ENCODE data around the gene PAX3. TPM values are rescaled to one million over a fixed set of nuclear protein-coding genes. Genes with fewer than 3 reads are reported as not detected.

Gene PAX3
- total RNA-seq, 2 donors from 2014 or later: not detected

GRCh38 chr2:222238072-222238471, 60.7 kb downstream of the PAX3 start:
- Mint-ChIP-seq H3K36me3 (ENCODE audit: low read depth) (no peaks in the 10 kb centered on the region), H3K4me3 (no peak overlapping the region), H3K27me3 (peaks cover 49% of the 10 kb centered on the region), H3K4me1 (no peaks in the 10 kb centered on the region), H3K27ac (no peak overlapping the region)
- ATAC-seq (no peak), DNase-seq (no peak)
- no peaks in the 10 kb centered on the region for H3K9me3 ChIP-seq (ENCODE audit: control insufficient read depth, low read length, poor library complexity, severe bottlenecking)

GRCh38 chr2:222232839-222233238, 66.0 kb downstream of the PAX3 start:
- Mint-ChIP-seq H3K27ac (no peak overlapping the region), H3K4me1 (no peaks in the 10 kb centered on the region), H3K36me3 (ENCODE audit: low read depth) (no peaks in the 10 kb centered on the region), H3K4me3 (no peak overlapping the region), H3K27me3 (peaks cover 13% of the 10 kb centered on the region)
- DNase-seq: no peak
- no peaks in the 10 kb centered on the region for H3K9me3 ChIP-seq (ENCODE audit: control insufficient read depth, low read length, poor library complexity, severe bottlenecking)
- ATAC-seq: no peak

GRCh38 chr2:222232372-222232771, 66.4 kb downstream of the PAX3 start:
- H3K36me3 Mint-ChIP-seq (ENCODE audit: low read depth): no peaks in the 10 kb centered on the region
- no peaks in the 10 kb centered on the region for H3K9me3 ChIP-seq (ENCODE audit: control insufficient read depth, low read length, poor library complexity, severe bottlenecking)
- ATAC-seq (no peak), DNase-seq (no peak)
- no peak overlapping the region for H3K27ac Mint-ChIP-seq
- H3K4me1 Mint-ChIP-seq: no peaks in the 10 kb centered on the region
- H3K4me3 Mint-ChIP-seq: no peak overlapping the region
- peaks cover 11% of the 10 kb centered on the region for H3K27me3 Mint-ChIP-seq

GRCh38 chr2:222228054-222228453, 70.7 kb downstream of the PAX3 start:
- H3K27ac Mint-ChIP-seq: no peak overlapping the region
- H3K4me3 Mint-ChIP-seq: no peak overlapping the region
- H3K4me1 Mint-ChIP-seq: no peaks in the 10 kb centered on the region
- DNase-seq (no peak), ATAC-seq (no peak)
- H3K36me3 Mint-ChIP-seq (ENCODE audit: low read depth): no peaks in the 10 kb centered on the region
- no peaks in the 10 kb centered on the region for H3K27me3 Mint-ChIP-seq
- H3K9me3 ChIP-seq (ENCODE audit: control insufficient read depth, low read length, poor library complexity, severe bottlenecking): no peaks in the 10 kb centered on the region

- H3K27me3 Mint-ChIP-seq: peaks cover 10% of the 10 kb centered on the region
- H3K4me3 Mint-ChIP-seq: no peak overlapping the region
- H3K4me1 Mint-ChIP-seq: no peaks in the 10 kb centered on the region
- ATAC-seq: no peak
- no peaks in the 10 kb centered on the region for H3K36me3 Mint-ChIP-seq (ENCODE audit: low read depth)
- no peaks in the 10 kb centered on the region for H3K9me3 ChIP-seq (ENCODE audit: control insufficient read depth, low read length, poor library complexity, severe bottlenecking)
- no peak overlapping the region for H3K27ac Mint-ChIP-seq
- no peak for DNase-seq
Measured at GRCh38 chr2:222218786-222219185, 80.0 kb downstream of the PAX3 start.

GRCh38 chr2:222217712-222218111, 81.1 kb downstream of the PAX3 start:
- no peaks in the 10 kb centered on the region for H3K4me1 Mint-ChIP-seq
- H3K27me3 Mint-ChIP-seq: peaks cover 8% of the 10 kb centered on the region
- H3K36me3 Mint-ChIP-seq (ENCODE audit: low read depth): no peaks in the 10 kb centered on the region
- H3K9me3 ChIP-seq (ENCODE audit: control insufficient read depth, low read length, poor library complexity, severe bottlenecking): no peaks in the 10 kb centered on the region
- H3K4me3 Mint-ChIP-seq: no peak overlapping the region
- ATAC-seq (no peak), DNase-seq (no peak)
- no peak overlapping the region for H3K27ac Mint-ChIP-seq

- Mint-ChIP-seq H3K27ac (no peak overlapping the region), H3K4me3 (no peak overlapping the region), H3K27me3 (peaks cover 4% of the 10 kb centered on the region), H3K36me3 (ENCODE audit: low read depth) (no peaks in the 10 kb centered on the region), H3K4me1 (no peaks in the 10 kb centered on the region)
- no peaks in the 10 kb centered on the region for H3K9me3 ChIP-seq (ENCODE audit: control insufficient read depth, low read length, poor library complexity, severe bottlenecking)
- ATAC-seq (no peak), DNase-seq (no peak)
Measured at GRCh38 chr2:222214885-222215284, 83.9 kb downstream of the PAX3 start.

- no peaks in the 10 kb centered on the region for H3K9me3 ChIP-seq (ENCODE audit: control insufficient read depth, low read length, poor library complexity, severe bottlenecking)
- Mint-ChIP-seq H3K4me1 (no peaks in the 10 kb centered on the region), H3K27me3 (peaks cover 9% of the 10 kb centered on the region), H3K36me3 (ENCODE audit: low read depth) (no peaks in the 10 kb centered on the region), H3K4me3 (no peak overlapping the region), H3K27ac (no peak overlapping the region)
- no peak for ATAC-seq
- no peak for DNase-seq
Measured at GRCh38 chr2:222213049-222213448, 85.7 kb downstream of the PAX3 start.

GRCh38 chr2:222212571-222212970, 86.2 kb downstream of the PAX3 start:
- Mint-ChIP-seq H3K27ac (no peak overlapping the region), H3K36me3 (ENCODE audit: low read depth) (no peaks in the 10 kb centered on the region), H3K4me3 (no peak overlapping the region), H3K4me1 (no peaks in the 10 kb centered on the region), H3K27me3 (peaks cover 9% of the 10 kb centered on the region)
- no peak for ATAC-seq
- no peak for DNase-seq
- H3K9me3 ChIP-seq (ENCODE audit: control insufficient read depth, low read length, poor library complexity, severe bottlenecking): no peaks in the 10 kb centered on the region

GRCh38 chr2:222208010-222208690, 90.6 kb downstream of the PAX3 start:
- Mint-ChIP-seq H3K4me3 (no peak overlapping the region), H3K36me3 (ENCODE audit: low read depth) (no peaks in the 10 kb centered on the region), H3K4me1 (no peaks in the 10 kb centered on the region), H3K27me3 (peaks cover 6% of the 10 kb centered on the region), H3K27ac (no peak overlapping the region)
- ATAC-seq: no peak
- DNase-seq: no peak
- H3K9me3 ChIP-seq (ENCODE audit: control insufficient read depth, low read length, poor library complexity, severe bottlenecking): no peaks in the 10 kb centered on the region

GRCh38 chr2:222205136-222205535, 93.7 kb downstream of the PAX3 start:
- H3K4me3 Mint-ChIP-seq: no peak overlapping the region
- ATAC-seq (no peak), DNase-seq (no peak)
- no peaks in the 10 kb centered on the region for H3K4me1 Mint-ChIP-seq
- H3K27me3 Mint-ChIP-seq: peaks cover 10% of the 10 kb centered on the region
- H3K27ac Mint-ChIP-seq: no peak overlapping the region
- no peaks in the 10 kb centered on the region for H3K36me3 Mint-ChIP-seq (ENCODE audit: low read depth)
- H3K9me3 ChIP-seq (ENCODE audit: control insufficient read depth, low read length, poor library complexity, severe bottlenecking): no peaks in the 10 kb centered on the region

GRCh38 chr2:222203041-222203440, 95.8 kb downstream of the PAX3 start:
- Mint-ChIP-seq H3K4me1 (no peaks in the 10 kb centered on the region), H3K36me3 (ENCODE audit: low read depth) (no peaks in the 10 kb centered on the region)

GRCh38 chr2:222196159-222196558, 102.6 kb downstream of the PAX3 start:
- Mint-ChIP-seq H3K36me3 (ENCODE audit: low read depth) (no peaks in the 10 kb centered on the region), H3K4me3 (no peak overlapping the region), H3K4me1 (no peaks in the 10 kb centered on the region), H3K27ac (no peak overlapping the region), H3K27me3 (no peaks in the 10 kb centered on the region)
- ATAC-seq (no peak), DNase-seq (no peak)
- H3K9me3 ChIP-seq (ENCODE audit: control insufficient read depth, low read length, poor library complexity, severe bottlenecking): no peaks in the 10 kb centered on the region

More at GRCh38 chr2:222203041-222203440, 95.8 kb downstream of the PAX3 start:
- no peak for DNase-seq
- Mint-ChIP-seq H3K4me3 (no peak overlapping the region), H3K27ac (no peak overlapping the region), H3K27me3 (peaks cover 5% of the 10 kb centered on the region)
- no peaks in the 10 kb centered on the region for H3K9me3 ChIP-seq (ENCODE audit: control insufficient read depth, low read length, poor library complexity, severe bottlenecking)
- no peak for ATAC-seq

- Mint-ChIP-seq H3K36me3 (ENCODE audit: low read depth) (no peaks in the 10 kb centered on the region), H3K27ac (no peak overlapping the region), H3K4me1 (no peaks in the 10 kb centered on the region), H3K4me3 (no peak overlapping the region), H3K27me3 (peaks cover 4% of the 10 kb centered on the region)
- ATAC-seq (no peak), DNase-seq (no peak)
- no peaks in the 10 kb centered on the region for H3K9me3 ChIP-seq (ENCODE audit: control insufficient read depth, low read length, poor library complexity, severe bottlenecking)
Measured at GRCh38 chr2:222194669-222195068, 104.1 kb downstream of the PAX3 start.
